Retinal pigment epithelial cell (primary cell): ENCODE data around the gene ALKBH7.

Experiments used
- DNase-seq: peaks from one replicate; pipeline ENCODE4 v3.0.0-alpha.2; 2010; ENCODE audit warnings: low read depth
- H3K4me3 ChIP-seq: 2 replicates; pipeline ENCODE4 v1.5.1; 2011; ENCODE audit warnings: mild to moderate bottlenecking, low read length, control low read depth, moderate library complexity
- CTCF ChIP-seq: conservative IDR thresholded peaks from 2 replicates; pipeline ENCODE4 v1.5.1; 2011; ENCODE audit warnings: low read depth, low read length, control low read depth, inconsistent platforms

The ALKBH7 gene

GRCh38 chr19:6373096-6373812 lies 660 bp downstream of the ALKBH7 start:
- TF ChIP-seq CTCF = no peak
- DNase-seq = peak; percentile 87

GRCh38 chr19:6373813-6374108 lies 1.2 kb downstream of the ALKBH7 start:
- DNase-seq = no peak
- H3K4me3 ChIP-seq = peak overlapping the region; percentile 52
- TF ChIP-seq CTCF = no peak

More at GRCh38 chr19:6373096-6373812, 660 bp downstream of the ALKBH7 start:
- H3K4me3 ChIP-seq = peak overlapping the region; percentile 69

- TF ChIP-seq CTCF = no peak
- DNase-seq = no peak
- no peak overlapping the region for H3K4me3 ChIP-seq
Measured at GRCh38 chr19:6374161-6374709, 1.6 kb downstream of the ALKBH7 start.

GRCh38 chr19:6374711-6375410 lies 2.3 kb downstream of the ALKBH7 start:
- H3K4me3 ChIP-seq = no peak overlapping the region
- no peak for DNase-seq
- no peak for TF ChIP-seq CTCF

- no peak within 1 kb of the TSS for H3K4me3 ChIP-seq
- TF ChIP-seq CTCF = no peak
- no peak for DNase-seq
Measured at GRCh38 chr19:6375411-6376010, 2.9 kb downstream of the ALKBH7 start, which contains the start of gene PSPN. Gene PSPN (minus strand): TSS chr19:6375933. CDS start chr19:6375849, 84 bp downstream.

GRCh38 chr19:6376512-6377190 lies 4.1 kb downstream of the ALKBH7 start:
- no peak for DNase-seq
- no peak overlapping the region for H3K4me3 ChIP-seq
- no peak for TF ChIP-seq CTCF
